CD4-positive, alpha-beta T cell treated with Interleukin-17A for 4 hours (primary cell): ENCODE data around the gene ZNF668.
"Not testable (repeated sequence)": the region's sequence is repeated elsewhere in the genome, so short reads cannot be mapped to it uniquely, and the experiment has no call there.

Experiments used
- DNase-seq: peaks from one replicate; pipeline ENCODE4 v3.0.0-alpha.2; 2020; ENCODE audit warnings: mixed read lengths

The ZNF668 gene

GRCh38 chr16:31050280-31051030 is 23.6 kb downstream of the ZNF668 start:
- no peak for DNase-seq

GRCh38 chr16:31043898-31044481 is 30.1 kb downstream of the ZNF668 start:
- DNase-seq = no peak

- DNase-seq = no peak
Observed at GRCh38 chr16:31043352-31043751, 30.7 kb downstream of the ZNF668 start.

GRCh38 chr16:31042866-31043265 is 31.2 kb downstream of the ZNF668 start:
- DNase-seq = no peak

- DNase-seq = no peak
Observed at GRCh38 chr16:31038993-31039392, 35.0 kb downstream of the ZNF668 start.

- DNase-seq = no peak
Observed at GRCh38 chr16:31036691-31037090, 37.3 kb downstream of the ZNF668 start.

- DNase-seq = peak; percentile 92
Observed at GRCh38 chr16:31033709-31034492, 40.1 kb downstream of the ZNF668 start.

GRCh38 chr16:31032736-31033708 is 41.0 kb downstream of the ZNF668 start, which contains the start of gene STX4:
STX4 (plus strand) TSS chr16:31033558; CDS start chr16:31033806, 248 bp downstream.
- peak; percentile 98 for DNase-seq

- DNase-seq = no peak
Observed at GRCh38 chr16:31031276-31031675, 42.8 kb downstream of the ZNF668 start.

- DNase-seq = no peak
Observed at GRCh38 chr16:31029272-31029671, 44.8 kb downstream of the ZNF668 start.

- no peak for DNase-seq
Observed at GRCh38 chr16:31025339-31025738, 48.7 kb downstream of the ZNF668 start.

GRCh38 chr16:31023627-31024226 is 50.3 kb downstream of the ZNF668 start:
- DNase-seq = no peak

GRCh38 chr16:31023252-31023602 is 50.8 kb downstream of the ZNF668 start:
- no peak for DNase-seq

GRCh38 chr16:31022544-31023251 is 51.3 kb downstream of the ZNF668 start:
- DNase-seq = no peak

GRCh38 chr16:31020536-31020935 is 53.5 kb downstream of the ZNF668 start:
- no peak for DNase-seq

- not testable (repeated sequence) for DNase-seq
Observed at GRCh38 chr16:31017756-31018155, 56.3 kb downstream of the ZNF668 start.

GRCh38 chr16:31016018-31016417 is 58.0 kb downstream of the ZNF668 start:
- no peak for DNase-seq

- not testable (repeated sequence) for DNase-seq
Observed at GRCh38 chr16:31013292-31013691, 60.7 kb downstream of the ZNF668 start.

GRCh38 chr16:31011815-31012214 is 62.2 kb downstream of the ZNF668 start:
- not testable (repeated sequence) for DNase-seq
